ENCODE results near the gene ATP5IF1.

DNA sequence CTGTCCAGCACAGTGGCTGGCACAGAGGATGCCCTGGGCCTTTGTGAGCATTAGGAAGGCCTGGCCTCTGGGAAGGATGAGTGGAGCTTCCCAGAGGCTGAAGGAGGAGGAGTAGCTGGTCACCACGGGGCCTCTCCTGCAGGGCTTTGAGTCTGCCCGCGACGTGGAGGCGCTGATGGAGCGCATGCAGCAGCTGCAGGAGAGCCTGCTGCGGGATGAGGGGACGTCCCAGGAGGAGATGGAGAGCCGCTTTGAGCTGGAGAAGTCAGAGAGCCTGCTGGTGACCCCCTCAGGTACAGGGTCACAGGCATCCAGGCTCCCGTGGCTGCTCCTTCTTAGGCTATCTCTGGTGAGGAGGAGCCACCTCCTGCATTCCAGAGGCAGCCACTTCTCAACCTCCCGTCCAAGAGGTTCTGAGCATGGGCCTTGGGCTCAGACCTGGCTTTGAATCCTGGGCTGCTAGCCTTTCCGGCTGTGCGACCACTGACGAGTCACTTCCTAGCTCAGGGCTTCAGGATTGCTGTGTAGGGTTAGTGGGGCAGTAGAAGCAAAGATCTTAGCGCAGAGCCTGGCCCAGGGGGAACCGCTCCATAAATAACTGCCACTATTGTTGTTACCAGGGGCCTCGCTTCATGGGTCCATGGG lies 37.4 kb downstream of the ATP5IF1 start:
- TF ChIP-seq, protein P1, sequence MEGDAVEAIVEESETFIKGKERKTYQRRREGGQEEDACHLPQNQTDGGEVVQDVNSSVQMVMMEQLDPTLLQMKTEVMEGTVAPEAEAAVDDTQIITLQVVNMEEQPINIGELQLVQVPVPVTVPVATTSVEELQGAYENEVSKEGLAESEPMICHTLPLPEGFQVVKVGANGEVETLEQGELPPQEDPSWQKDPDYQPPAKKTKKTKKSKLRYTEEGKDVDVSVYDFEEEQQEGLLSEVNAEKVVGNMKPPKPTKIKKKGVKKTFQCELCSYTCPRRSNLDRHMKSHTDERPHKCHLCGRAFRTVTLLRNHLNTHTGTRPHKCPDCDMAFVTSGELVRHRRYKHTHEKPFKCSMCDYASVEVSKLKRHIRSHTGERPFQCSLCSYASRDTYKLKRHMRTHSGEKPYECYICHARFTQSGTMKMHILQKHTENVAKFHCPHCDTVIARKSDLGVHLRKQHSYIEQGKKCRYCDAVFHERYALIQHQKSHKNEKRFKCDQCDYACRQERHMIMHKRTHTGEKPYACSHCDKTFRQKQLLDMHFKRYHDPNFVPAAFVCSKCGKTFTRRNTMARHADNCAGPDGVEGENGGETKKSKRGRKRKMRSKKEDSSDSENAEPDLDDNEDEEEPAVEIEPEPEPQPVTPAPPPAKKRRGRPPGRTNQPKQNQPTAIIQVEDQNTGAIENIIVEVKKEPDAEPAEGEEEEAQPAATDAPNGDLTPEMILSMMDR (conservative IDR thresholded peaks at IDR 0.05; ENCODE audit: low read length): no peak
- TF ChIP-seq EZH2phosphoT487 (IDR thresholded peaks at IDR 0.05; ENCODE audit: borderline replicate concordance): no peak
